Stomach (tissue), 9 donors: ENCODE data around the gene CEP44. TPM values are rescaled to one million over a fixed set of nuclear protein-coding genes. Genes with fewer than 3 reads are reported as not detected.

Experiments
- DNase-seq, 2 donors: peaks; one replicate each; pipeline versions ENCODE4 v3.0.0 to v3.0.0-alpha.2; 2013 to 2019
- H3K27ac ChIP-seq, 5 donors: fragments of 200-600 bp in 4 of 5; sonication (generic) in 4 of 5; one replicate each; pipeline ENCODE4 v1.5.1; 2013 to 2019; ENCODE audit warnings: mild to moderate bottlenecking in 1 of 5, moderate library complexity in 1 of 5
- H3K27me3 ChIP-seq, 3 donors: fragments of 200-600 bp; sonication (generic); one replicate each; pipeline ENCODE4 v1.5.1; 2017 to 2019; ENCODE audit warnings: mixed run types in 1 of 3
- H3K36me3 ChIP-seq, 4 donors: fragments of 200-600 bp; sonication (generic); 1 replicate in 3 of 4; 2 replicates in 1 of 4; pipeline ENCODE4 v1.5.1; 2016 to 2019
- H3K4me1 ChIP-seq, 4 donors: fragments of 200-600 bp; sonication (generic); one replicate each; pipeline ENCODE4 v1.5.1; 2016 to 2019
- H3K4me3 ChIP-seq, 4 donors: fragments of 200-600 bp; sonication (generic) in 3 of 4; one replicate each; pipeline ENCODE4 v1.5.1; 2016 to 2019; ENCODE audit warnings: mild to moderate bottlenecking in 1 of 4
- H3K9me3 ChIP-seq, 4 donors: fragments of 200-600 bp; sonication (generic); one replicate each; pipeline ENCODE4 v1.5.1; 2016 to 2019
- EP300 ChIP-seq: sonication (generic); formaldehyde crosslinking; IDR thresholded peaks from one replicate; pipeline ENCODE4 v1.6.1; 2017; ENCODE audit warnings: antibody characterized with exemption
- POLR2A ChIP-seq, 4 donors: fragments of 450-650 bp; IDR thresholded peaks; one replicate each; pipeline ENCODE4 v1.6.1; 2016; ENCODE audit warnings: antibody characterized with exemption in 4 of 4, control low read depth in 2 of 4, mild to moderate bottlenecking in 1 of 4, moderate library complexity in 1 of 4
- POLR2AphosphoS5 ChIP-seq, 3 donors: sonication (generic); formaldehyde crosslinking; IDR thresholded peaks; one replicate each; pipeline ENCODE4 v1.6.1; 2016; ENCODE audit warnings: antibody characterized with exemption in 3 of 3
- WGBS, 5 donors: extraction: QIAGEN DNeasy Blood & Tissue Kit in 3 of 5; methylation state at CpG; one replicate each; pipeline versions ENCODE4 v1.1.5 to v1.1.7; 2013 to 2018; 5-methylcytosine and 5-hydroxymethylcytosine counted together
- intact Hi-C: fragments of 100-400 bp; cut with DNase I; formaldehyde crosslinking; loops from one replicate; pipeline ENCODE4 v1.15.1; 2023; ENCODE audit warnings: low total_unique reads
- polyA plus RNA-seq, 3 donors: library from polyadenylated mRNA; stranded (reverse); fragments of 200-250 nt; gene quantifications; one replicate each; pipeline ENCODE4 v1.2.3, GENCODE V29; 2013
- total RNA-seq, 5 donors: library from RNA; depleted of rRNA; stranded (reverse); fragments of >200 nt; gene quantifications; one replicate each; pipeline versions ENCODE4 v1.1.0 to v1.2.3, GENCODE V29; 2014 to 2016
- TF ChIP-seq, protein P1 (sequence below), 7 experiments: fragments of 450-650 bp in 4 of 7; fragments of 200-600 bp in 3 of 7; sonication (generic) in 3 of 7; IDR thresholded peaks; one replicate each; pipeline ENCODE4 v1.5.1; 2016 to 2019; ENCODE audit warnings: antibody characterized with exemption in 7 of 7, control low read depth in 2 of 7, mild to moderate bottlenecking in 1 of 7
- donor health status: healthy with polysubstance abuse.
- donor health status: Bipolar disorder and iron deficiency.
- donor health status: healthy.

CEP44 gene
- total and polyA plus RNA-seq, 8 donors = 3.4 to 42.0 (median 12.9) TPM

DNA sequence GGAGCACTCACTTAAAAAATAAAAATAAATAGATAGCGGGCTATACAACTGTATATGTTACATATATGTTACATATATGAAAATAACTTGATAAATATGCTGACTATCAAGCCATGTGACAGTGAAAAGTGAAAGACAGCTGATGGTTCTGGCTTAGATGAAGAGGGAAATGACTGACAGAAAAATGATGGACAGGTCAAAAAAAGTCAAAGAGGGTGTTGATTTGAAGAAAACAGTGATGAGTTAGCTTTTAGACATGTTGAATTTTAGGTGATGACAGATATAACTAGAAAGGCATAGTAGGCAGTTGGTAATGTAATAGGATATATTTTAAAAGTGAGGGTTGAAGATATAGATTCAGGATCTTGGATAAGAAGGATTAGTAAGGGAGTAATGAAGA is 38.0 kb upstream of the CEP44 start:
- Histone ChIP-seq H3K27ac (no peak overlapping the region), H3K36me3 (peaks cover 0 to 5% (median 2%) of the 10 kb centered on the region in 4 donors), H3K27me3 (no peaks in the 10 kb centered on the region), H3K9me3 (no peaks in the 10 kb centered on the region), H3K4me3 (no peak overlapping the region), H3K4me1 (peaks cover 0 to 17% (median 4%) of the 10 kb centered on the region in 4 donors)
- DNase-seq = no peak
- intact Hi-C loops = no loop called here
- 96 to 100% (median 99%) methylated on average over 1 of the region's 1 CpG for WGBS, 5 donors
- TF ChIP-seq, protein P1, sequence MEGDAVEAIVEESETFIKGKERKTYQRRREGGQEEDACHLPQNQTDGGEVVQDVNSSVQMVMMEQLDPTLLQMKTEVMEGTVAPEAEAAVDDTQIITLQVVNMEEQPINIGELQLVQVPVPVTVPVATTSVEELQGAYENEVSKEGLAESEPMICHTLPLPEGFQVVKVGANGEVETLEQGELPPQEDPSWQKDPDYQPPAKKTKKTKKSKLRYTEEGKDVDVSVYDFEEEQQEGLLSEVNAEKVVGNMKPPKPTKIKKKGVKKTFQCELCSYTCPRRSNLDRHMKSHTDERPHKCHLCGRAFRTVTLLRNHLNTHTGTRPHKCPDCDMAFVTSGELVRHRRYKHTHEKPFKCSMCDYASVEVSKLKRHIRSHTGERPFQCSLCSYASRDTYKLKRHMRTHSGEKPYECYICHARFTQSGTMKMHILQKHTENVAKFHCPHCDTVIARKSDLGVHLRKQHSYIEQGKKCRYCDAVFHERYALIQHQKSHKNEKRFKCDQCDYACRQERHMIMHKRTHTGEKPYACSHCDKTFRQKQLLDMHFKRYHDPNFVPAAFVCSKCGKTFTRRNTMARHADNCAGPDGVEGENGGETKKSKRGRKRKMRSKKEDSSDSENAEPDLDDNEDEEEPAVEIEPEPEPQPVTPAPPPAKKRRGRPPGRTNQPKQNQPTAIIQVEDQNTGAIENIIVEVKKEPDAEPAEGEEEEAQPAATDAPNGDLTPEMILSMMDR (IDR thresholded peaks at IDR 0.05) = no peak
- TF ChIP-seq POLR2A (IDR thresholded peaks at IDR 0.05) = no peak
- no peak for TF ChIP-seq POLR2AphosphoS5 (IDR thresholded peaks at IDR 0.05)
- TF ChIP-seq EP300 = no peak

DNA sequence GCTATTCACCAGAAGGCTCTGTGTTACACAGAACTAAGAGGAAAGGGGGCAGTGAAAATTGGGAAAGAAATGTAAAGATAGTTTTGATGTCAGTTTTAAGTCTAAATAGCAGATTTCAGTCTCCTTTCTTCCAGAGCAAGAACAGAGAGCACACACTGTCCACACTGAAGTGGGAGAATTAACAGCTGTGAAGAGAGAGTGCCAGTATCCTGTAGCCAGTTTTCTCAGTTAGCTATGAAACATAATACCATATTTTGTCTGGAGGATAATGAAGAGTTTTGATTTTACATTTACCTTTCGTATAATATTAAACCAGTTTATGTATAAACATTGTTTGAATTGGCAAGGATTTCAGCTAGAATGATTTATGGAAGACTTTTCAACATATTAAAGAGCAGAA is 35.3 kb upstream of the CEP44 start:
- Histone ChIP-seq H3K27me3 (no peaks in the 10 kb centered on the region), H3K4me3 (no peak overlapping the region), H3K36me3 (no peaks in the 10 kb centered on the region), H3K4me1 (peaks cover 0 to 17% (median 4%) of the 10 kb centered on the region in 4 donors), H3K27ac (no peak overlapping the region), H3K9me3 (no peaks in the 10 kb centered on the region)
- WGBS, 5 donors = 24 to 57% (median 41%) methylated on average over 1 of the region's 1 CpG
- peak in 1 of 2 donors; percentile 37 for DNase-seq
- intact Hi-C loops = no loop called here
- TF ChIP-seq POLR2AphosphoS5 (IDR thresholded peaks at IDR 0.05) = no peak
- TF ChIP-seq, protein P1 (IDR thresholded peaks at IDR 0.05) = no peak
- TF ChIP-seq EP300 = no peak
- no peak for TF ChIP-seq POLR2A (IDR thresholded peaks at IDR 0.05)

DNA sequence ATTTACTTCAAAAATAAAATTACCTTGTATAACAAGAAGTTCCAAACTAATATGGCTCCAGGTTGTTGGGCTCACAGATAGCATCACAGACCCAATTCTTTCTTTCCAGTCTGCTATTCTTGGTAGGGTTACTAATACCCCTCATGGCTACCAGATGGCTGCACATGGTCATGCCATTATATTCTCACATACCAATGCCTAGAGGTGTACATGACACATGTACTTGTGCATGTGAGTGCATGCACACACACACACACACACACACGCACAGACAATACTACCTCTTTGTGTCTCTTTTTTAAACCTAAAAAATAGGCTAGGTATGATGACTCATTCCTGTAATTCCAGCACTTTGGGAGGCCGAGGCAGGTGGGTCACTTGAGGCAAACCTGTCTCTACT is 31.3 kb upstream of the CEP44 start:
- TF ChIP-seq POLR2AphosphoS5 (IDR thresholded peaks at IDR 0.05) = no peak
- no peak for TF ChIP-seq POLR2A (IDR thresholded peaks at IDR 0.05)
- TF ChIP-seq, protein P1 (IDR thresholded peaks at IDR 0.05) = no peak
- no peak for TF ChIP-seq EP300
- Histone ChIP-seq H3K4me1 (peaks cover 0 to 34% (median 17%) of the 10 kb centered on the region in 4 donors), H3K9me3 (no peaks in the 10 kb centered on the region), H3K4me3 (no peak overlapping the region), H3K27ac (no peak overlapping the region), H3K27me3 (no peaks in the 10 kb centered on the region), H3K36me3 (peaks cover 0 to 8% (median 4%) of the 10 kb centered on the region in 4 donors)
- intact Hi-C loops = no loop called here
- 61 to 100% (median 80%) methylated on average over 2 of the region's 2 CpGs for WGBS, 5 donors
- DNase-seq = no peak

DNA sequence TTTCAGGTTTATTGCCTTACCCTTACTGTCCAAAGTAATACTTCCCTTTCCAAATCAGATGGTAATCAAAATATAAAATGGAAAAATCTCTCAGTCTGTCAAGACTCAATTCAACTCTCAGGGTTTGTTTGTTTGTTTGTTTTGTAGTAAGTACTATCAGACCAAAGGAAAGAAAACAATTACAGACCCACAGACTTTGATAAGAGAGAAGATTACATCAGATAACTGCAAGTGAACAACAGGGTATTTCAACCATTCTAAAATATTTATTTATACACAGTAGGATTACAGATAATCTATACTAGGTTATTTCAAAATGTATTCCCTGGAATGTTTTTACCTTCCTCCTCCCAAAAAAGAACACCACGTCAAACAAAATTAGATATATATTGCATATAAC is 29.1 kb upstream of the CEP44 start:
- peaks cover 0 to 20% (median 14%) of the 10 kb centered on the region in 4 donors for H3K4me1 ChIP-seq
- intact Hi-C loops = no loop called here
- no peak overlapping the region for H3K4me3 ChIP-seq
- H3K36me3 ChIP-seq = peaks cover 0 to 15% (median 13%) of the 10 kb centered on the region in 4 donors
- no peak overlapping the region for H3K27ac ChIP-seq
- WGBS, 5 donors = 68 to 90% (median 83%) methylated on average over 1 of the region's 1 CpG
- H3K9me3 ChIP-seq = no peaks in the 10 kb centered on the region
- no peak for DNase-seq
- TF ChIP-seq POLR2A (IDR thresholded peaks at IDR 0.05) = no peak
- TF ChIP-seq, protein P1 (IDR thresholded peaks at IDR 0.05) = no peak
- H3K27me3 ChIP-seq = no peaks in the 10 kb centered on the region
